ENCODE data around the gene BEST4.
A peak's percentile ranks its signal among the peaks of the same experiment; 100 is the strongest.
"Not testable (repeated sequence)": the region's sequence is repeated elsewhere in the genome, so short reads cannot be mapped to it uniquely, and the experiment has no call there.

The BEST4 gene

GRCh38 chr1:44819196-44819607 is 31.2 kb upstream of the BEST4 start:
- no peak for DNase-seq

- DNase-seq = no peak
These were observed 30.0 kb upstream of the BEST4 start for GRCh38 chr1:44817771-44818495.

GRCh38 chr1:44817307-44817706 is 29.3 kb upstream of the BEST4 start:
- DNase-seq = no peak

GRCh38 chr1:44815926-44816325 is 28.0 kb upstream of the BEST4 start:
- not testable (repeated sequence) for DNase-seq

GRCh38 chr1:44812822-44813543 is 25.0 kb upstream of the BEST4 start:
- no peak for DNase-seq

- DNase-seq = no peak
These were observed 23.3 kb upstream of the BEST4 start for GRCh38 chr1:44811234-44811633.

- DNase-seq = not testable (repeated sequence)
These were observed 22.8 kb upstream of the BEST4 start for GRCh38 chr1:44810762-44811105.

- peak; percentile 43 for DNase-seq
These were observed 22.3 kb upstream of the BEST4 start for GRCh38 chr1:44810101-44810761.

- peak; percentile 92 for DNase-seq
These were observed 21.3 kb upstream of the BEST4 start for GRCh38 chr1:44808938-44809917.

GRCh38 chr1:44808063-44808937 is 20.3 kb upstream of the BEST4 start, which contains the start of gene BTBD19:
Gene BTBD19 (plus strand): TSS chr1:44808523. CDS start chr1:44808821, 298 bp downstream.
- peak; percentile 26 for DNase-seq

- DNase-seq = peak; percentile 97
These were observed 19.5 kb upstream of the BEST4 start for GRCh38 chr1:44807364-44808062.

GRCh38 chr1:44806704-44807363 is 18.9 kb upstream of the BEST4 start, which contains the start of gene DYNLT4:
Gene DYNLT4 (minus strand): TSS chr1:44807351. CDS start chr1:44806668, 683 bp downstream.
- DNase-seq = peak; percentile 18

GRCh38 chr1:44806025-44806703 is 18.2 kb upstream of the BEST4 start:
- DNase-seq = no peak

- no peak for DNase-seq
These were observed 17.5 kb upstream of the BEST4 start for GRCh38 chr1:44805311-44806024.

- DNase-seq = no peak
These were observed 15.5 kb upstream of the BEST4 start for GRCh38 chr1:44803312-44804095.

GRCh38 chr1:44803062-44803311 is 15.0 kb upstream of the BEST4 start:
- DNase-seq = no peak

GRCh38 chr1:44802306-44803061 is 14.5 kb upstream of the BEST4 start:
- peak; percentile 18 for DNase-seq

Data from CD4-positive, alpha-beta T cell treated with Interleukin-6 for 4 hours (primary cell).